Stimulated activated CD4-positive, alpha-beta T cell treated with anti-CD3 and anti-CD28 coated beads, Interleukin-2, amount 100 ng/mL, for 24 hours (primary cell): ENCODE measurements around the gene ADGRL3.
"Not testable (repeated sequence)": the region's sequence is repeated elsewhere in the genome, so short reads cannot be mapped to it uniquely, and the experiment has no call there.

Experiments
- DNase-seq, 2 donors: peaks; one replicate each; pipeline ENCODE4 v3.0.0-alpha.2; 2020

Gene ADGRL3

GRCh38 chr4:61509721-61510241 is 309.7 kb downstream of the ADGRL3 start:
- DNase-seq = not testable (repeated sequence)

DNA sequence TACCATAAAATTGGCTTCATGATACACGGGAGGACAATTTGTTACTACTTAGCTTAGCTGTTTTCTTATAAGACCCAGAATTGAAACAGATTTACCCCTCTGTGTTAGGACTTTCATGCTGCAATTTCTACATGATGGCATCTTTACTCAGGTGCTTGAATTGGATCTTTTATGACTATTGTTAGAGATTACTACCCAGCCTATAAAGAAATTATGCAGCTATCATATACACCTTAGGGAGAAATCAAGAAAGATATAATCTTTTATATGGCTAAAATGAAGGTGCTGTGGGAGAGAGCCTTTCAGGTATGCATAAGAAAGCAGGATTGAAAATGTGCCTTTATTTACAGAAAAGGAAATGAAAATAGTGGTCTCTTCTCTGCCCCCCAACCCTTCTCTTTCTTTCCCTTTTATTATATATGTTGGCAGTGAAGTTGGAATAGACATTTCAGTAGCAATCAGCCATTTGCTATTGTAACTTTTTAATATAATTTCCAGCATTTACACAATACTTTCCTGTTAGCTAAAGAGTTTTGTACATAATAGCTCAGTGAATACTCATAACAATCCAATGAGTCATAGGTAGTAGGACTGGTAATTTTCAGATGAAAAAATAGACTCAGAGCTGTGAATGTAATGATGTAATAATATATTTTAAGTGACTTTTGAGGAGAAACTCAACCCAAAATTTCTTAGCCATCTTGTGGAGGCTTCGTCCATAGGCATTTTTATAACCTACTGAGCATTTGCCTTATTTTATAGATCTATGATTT is 311.8 kb downstream of the ADGRL3 start:
- DNase-seq = no peak

GRCh38 chr4:61514991-61515390 is 314.9 kb downstream of the ADGRL3 start:
- no peak for DNase-seq

DNA sequence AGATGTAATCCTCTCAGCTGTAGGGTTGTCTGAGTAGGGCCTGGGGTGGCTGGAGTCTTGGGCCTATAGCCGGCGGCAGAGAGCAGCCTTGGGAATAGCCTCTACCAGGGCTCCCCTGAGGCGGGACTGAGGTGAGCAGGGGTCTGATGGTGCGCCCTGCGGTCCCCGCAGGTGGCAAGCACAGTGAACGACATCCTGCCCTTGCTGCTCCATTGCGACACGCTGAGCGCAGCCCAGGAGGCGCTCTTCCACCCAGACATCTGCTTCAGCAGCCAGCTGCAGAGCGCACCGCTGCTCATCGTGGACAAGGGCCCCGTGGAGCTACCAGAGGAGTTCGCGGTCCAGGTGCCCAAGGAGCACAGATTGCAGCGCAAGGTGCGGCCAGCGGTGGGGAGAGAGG is 317.0 kb downstream of the ADGRL3 start:
- no peak for DNase-seq

- DNase-seq = no peak
Measured at GRCh38 chr4:61520166-61520565, 320.0 kb downstream of the ADGRL3 start.

- no peak for DNase-seq
Measured at GRCh38 chr4:61520681-61521160, 320.6 kb downstream of the ADGRL3 start.

DNA sequence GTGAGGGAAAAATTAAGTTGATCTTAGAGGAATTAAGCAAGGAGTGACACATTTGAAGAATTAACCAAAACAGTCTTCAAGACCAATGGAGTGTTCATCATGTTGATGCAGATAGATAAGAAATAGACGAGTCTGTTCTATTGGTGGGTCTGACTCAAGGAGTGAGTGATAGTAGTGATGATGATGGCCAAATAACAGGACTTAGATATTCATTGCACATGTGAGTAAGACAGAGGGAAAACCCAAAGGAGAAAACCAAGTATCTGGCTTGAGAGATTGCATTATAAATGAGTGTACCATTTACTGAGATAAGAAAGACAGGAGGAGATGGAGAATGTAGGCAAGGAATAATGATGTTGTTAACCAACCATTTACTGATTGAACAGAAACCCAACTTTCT is 321.3 kb downstream of the ADGRL3 start:
- DNase-seq = no peak

GRCh38 chr4:61522312-61522711 is 322.2 kb downstream of the ADGRL3 start:
- DNase-seq = no peak

GRCh38 chr4:61527888-61528287 is 327.8 kb downstream of the ADGRL3 start:
- DNase-seq = no peak

DNA sequence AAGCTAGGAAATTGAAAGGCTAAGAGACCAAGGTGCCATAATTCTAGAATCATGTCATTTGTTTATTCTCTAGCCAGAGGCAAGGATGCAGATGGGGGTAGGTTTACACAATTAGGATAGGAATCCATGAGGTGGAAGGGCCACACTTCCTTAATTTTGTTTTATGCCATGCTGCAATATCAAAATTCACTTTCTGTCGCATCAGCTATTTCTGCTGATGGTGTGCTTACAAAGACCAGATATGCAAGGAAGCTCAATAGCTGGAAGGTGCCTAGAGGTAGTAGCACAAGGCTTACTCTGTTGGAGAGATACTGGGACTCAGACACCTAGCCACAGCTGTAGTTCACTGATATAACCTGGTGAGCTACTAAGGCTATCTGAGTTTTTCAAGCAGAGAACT is 328.5 kb downstream of the ADGRL3 start:
- DNase-seq = no peak

DNA sequence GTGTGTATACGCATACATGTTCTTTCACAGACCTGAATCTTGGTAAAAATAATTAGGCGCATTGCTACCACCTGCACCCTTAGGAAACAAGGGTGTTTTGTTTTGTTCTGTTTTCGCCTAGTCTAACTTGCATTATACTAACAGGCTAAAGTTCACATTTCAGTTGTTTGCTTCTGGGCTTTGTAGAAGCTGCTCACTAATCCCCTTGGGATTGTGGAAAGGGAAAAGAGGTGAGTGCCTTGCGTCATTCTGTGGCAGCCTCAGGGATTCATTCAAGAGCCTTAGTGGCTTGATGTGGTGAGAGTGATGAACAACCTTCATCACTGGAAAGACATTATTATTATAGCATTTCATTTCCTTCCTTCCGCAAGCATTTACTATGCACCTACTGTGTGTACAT is 331.1 kb downstream of the ADGRL3 start:
- no peak for DNase-seq

GRCh38 chr4:61532336-61533000 is 332.3 kb downstream of the ADGRL3 start:
- no peak for DNase-seq

DNA sequence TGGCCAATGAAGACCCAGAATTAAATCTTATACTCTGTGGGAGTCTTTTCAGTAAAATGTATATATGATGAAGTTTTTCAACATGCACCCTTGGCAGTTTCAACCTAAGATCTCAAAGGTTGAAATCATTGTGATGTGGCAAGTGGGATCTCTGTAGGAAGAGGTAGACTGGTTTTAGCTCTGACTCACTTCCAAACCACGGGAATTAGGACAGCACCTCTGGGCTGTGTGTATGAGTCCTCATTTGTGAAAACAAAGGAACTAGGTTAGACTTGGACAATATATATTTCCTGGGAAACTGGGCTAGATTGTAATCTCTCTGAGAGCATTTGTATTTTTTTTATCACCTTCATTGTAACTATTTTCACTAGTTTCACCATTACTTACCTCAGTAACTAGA is 333.0 kb downstream of the ADGRL3 start:
- DNase-seq = no peak

DNA sequence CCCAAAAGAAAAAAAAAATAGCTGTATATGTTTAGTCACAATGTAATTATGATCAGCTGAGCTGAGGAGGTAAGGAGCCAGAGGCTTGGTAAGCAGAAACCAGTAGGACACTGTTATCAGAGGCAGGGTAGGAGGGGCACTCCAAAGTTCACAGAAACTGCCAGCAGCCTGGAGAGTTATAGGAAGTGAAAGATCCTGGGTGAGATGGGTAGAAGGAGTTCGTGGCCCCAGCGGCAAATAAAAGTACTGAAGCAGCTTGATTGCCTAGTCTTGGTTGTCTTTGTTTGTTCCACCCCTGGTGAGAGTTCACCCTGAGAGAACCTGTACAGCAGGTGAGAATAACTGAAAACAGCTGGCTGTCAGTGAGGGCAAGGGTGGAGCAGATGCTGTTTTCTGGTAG is 340.8 kb downstream of the ADGRL3 start:
- DNase-seq = no peak

DNA sequence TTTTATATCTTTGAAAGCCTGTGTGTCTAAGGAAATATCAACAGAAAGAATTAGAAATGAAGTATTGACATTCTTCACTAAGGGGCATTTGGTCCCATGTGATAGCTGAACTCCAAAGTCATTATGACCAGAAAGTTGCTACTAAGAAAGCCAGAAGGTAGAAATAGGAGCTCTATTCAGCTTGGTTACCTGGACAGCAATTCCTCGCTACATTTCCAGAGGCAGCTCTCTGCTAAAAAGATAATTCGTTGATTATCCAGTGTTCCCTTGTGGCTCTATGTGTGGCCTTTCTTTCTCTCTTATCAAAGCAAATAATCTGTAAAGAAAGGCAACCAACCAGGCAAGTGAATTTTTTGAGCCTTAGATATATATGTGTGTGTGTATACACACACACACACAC is 341.3 kb downstream of the ADGRL3 start:
- no peak for DNase-seq

DNA sequence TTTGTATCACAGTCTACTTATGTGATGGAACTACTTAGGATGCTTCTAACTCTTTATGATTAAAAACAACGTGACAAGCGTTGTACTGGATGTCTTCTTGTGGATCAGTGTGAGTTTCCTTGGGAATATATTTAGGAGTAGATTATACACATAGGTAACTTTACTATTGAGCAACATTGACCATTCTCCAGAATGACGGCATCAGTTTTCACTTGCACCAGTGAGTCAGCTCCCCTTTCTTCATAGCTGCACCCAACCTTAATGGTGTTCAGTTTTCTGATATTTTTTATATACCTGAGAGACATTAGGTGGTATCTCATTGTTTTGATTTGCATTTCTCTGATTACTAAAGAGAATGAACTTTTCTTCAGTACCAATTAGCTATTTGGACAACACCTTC is 343.9 kb downstream of the ADGRL3 start:
- DNase-seq = no peak

DNA sequence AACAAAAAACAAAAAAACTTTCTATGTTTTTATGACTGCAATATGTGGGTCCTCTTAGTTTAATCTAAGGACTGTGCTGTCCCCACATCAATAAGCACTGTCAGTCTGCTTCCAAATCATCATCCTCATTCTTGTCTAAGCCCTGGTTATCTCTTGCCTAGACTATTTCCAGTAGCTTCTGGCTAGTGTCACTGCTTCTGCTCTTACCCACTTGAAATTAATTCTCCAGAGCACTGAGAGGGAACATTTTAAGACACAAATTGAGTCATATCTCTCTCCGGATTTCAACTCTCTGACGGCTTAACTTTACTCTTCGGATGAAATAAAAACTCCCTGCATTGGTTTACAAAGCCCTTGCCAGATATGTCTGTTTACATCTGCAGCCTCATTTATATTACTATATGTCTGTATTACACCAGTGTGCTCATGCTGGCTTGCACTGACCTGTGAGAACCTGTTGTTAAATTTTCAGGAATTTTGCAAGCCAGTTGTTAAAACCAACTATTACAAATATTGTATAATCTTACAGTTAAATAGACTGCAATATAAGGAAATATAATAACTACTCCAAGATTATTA is 345.9 kb downstream of the ADGRL3 start:
- DNase-seq = no peak

- no peak for DNase-seq
Measured at GRCh38 chr4:61549336-61549735, 349.2 kb downstream of the ADGRL3 start.

DNA sequence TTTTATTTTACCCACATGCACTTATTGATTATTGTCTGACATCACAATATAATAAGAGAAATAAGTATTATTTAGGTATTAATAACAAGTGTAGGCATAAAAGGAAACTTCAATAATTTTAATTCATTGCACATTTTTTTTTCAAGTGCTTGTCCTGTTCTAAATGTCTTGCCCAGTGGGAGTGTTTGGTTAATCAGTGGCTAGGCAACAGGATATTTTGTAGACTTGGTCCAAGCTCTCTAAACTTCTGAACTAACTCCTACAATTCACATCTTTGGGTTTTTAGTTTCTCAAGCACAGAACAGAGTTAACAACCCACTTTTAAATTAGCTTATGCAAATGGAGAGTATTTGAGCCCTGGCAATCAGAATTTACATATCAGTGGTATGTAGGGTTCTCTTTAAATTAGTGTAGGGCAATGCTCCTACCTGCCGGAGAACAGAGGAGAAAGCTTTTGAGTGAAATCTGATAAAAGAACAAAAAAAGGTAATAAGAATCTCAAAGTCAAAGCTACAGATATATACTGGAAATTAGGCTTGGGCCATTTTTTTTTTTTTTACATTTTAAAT is 353.5 kb downstream of the ADGRL3 start:
- no peak for DNase-seq

DNA sequence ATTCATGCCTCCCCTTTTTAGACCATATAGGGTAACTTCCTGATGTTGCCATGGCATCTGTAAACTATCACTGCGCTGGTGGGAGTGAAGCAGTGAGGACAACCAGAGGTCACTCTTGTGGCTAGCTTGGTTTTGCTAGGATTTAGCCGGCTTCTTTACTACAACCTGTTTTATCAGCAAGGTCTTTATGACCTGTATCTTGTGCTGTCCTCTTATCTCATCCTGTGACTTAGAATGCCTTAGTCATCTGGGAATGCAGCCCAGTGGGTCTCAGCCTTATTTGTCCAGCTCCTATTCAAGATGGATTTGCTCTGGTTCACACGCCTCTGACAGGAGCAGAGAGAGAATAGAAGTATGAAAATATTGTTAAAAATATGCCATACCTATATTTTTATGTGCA is 355.7 kb downstream of the ADGRL3 start:
- DNase-seq = no peak

- DNase-seq = no peak
Measured at GRCh38 chr4:61556277-61556676, 356.2 kb downstream of the ADGRL3 start.

DNA sequence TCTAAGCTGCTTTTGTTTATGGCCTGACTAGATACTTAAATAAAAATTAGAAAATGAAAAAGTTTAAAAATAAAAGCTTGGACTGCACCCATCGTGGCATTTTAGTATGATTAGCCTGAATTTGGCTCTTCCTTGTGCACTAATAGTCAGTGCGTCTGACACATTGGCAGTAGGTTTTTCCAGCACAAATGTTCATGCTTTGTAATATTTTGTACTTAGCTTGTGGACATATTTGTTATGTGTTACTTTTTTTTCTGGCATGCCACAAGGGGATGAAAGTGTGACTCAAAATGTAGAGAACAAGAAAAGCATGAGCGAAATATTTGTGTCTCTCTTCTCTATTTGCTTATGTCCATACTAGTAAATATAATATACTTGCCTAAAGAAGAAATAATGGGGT is 359.3 kb downstream of the ADGRL3 start:
- DNase-seq = no peak

DNA sequence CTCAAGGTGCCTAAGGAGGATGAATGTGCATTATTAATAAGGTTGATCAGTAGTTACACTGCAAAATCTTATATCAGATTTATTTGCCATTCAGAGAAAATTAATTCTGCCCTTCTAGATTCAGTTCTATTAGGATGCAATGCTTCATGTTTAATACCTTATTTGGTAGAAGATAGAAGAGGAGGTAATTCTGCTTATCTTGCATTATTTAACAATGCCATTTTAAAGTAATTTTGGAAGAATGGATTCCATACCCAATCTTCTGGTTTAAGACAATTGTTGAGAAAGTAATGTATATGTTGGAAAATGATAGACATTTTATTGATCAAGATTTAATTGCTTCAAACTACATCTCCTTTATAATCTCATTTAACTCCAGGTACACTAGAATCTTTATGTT is 360.9 kb downstream of the ADGRL3 start:
- no peak for DNase-seq
